ENCODE measurements around the gene RAPGEF3. TPM values are rescaled to one million over a fixed set of nuclear protein-coding genes. Genes with fewer than 3 reads are reported as not detected.

The RAPGEF3 gene
- total and polyA plus RNA-seq, 9 of the 15 experiments (the other 6 are each of a cell fraction or from before 2014, with no cell fraction given) = 0.03 to 0.78 (median 0.37) TPM; not detected in 1

GRCh38 chr12:47705566-47706425 lies 52.9 kb downstream of the RAPGEF3 start, which contains the start of gene RPAP3 (continued):
- peak; percentile 56; the same call in 1 of the 2 replicates for TF ChIP-seq ZBTB17 (CRISPR knock-in tag; IDR thresholded peaks at IDR 0.05)
- TF ChIP-seq MXI1 (IDR thresholded peaks at IDR 0.05; ENCODE audit: low read depth, low read length) = 0 out of 2 replicates have a peak, but pooled peaks have one; percentile 19
- no peak for TF ChIP-seq DACH1 (IDR thresholded peaks at IDR 0.05; ENCODE audit: partially characterized antibody)
- TF ChIP-seq ZNF609 (CRISPR knock-in tag; IDR thresholded peaks at IDR 0.05; ENCODE audit: borderline replicate concordance) = no peak
- TF ChIP-seq UBTF (IDR thresholded peaks at IDR 0.05; ENCODE audit: borderline replicate concordance in 1 of 2, low read depth in 2 of 2, low read length in 2 of 2) = no peak
- TF ChIP-seq ZNF224 (CRISPR knock-in tag; IDR thresholded peaks at IDR 0.05) = no peak
- TF ChIP-seq TAF1 (IDR thresholded peaks at IDR 0.05; ENCODE audit: control insufficient read depth, extremely low read depth, insufficient read depth, low read length, severe bottlenecking) = peak; percentile 96
- TF ChIP-seq SP1 (CRISPR knock-in tag; IDR thresholded peaks at IDR 0.05) = 0 out of 2 replicates have a peak, but pooled peaks have one; percentile 45
- no peak for TF ChIP-seq POLR3A (IDR thresholded peaks at IDR 0.05; ENCODE audit: borderline replicate concordance, extremely low read depth, insufficient read depth, insufficient read length)
- TF ChIP-seq, protein P1, sequence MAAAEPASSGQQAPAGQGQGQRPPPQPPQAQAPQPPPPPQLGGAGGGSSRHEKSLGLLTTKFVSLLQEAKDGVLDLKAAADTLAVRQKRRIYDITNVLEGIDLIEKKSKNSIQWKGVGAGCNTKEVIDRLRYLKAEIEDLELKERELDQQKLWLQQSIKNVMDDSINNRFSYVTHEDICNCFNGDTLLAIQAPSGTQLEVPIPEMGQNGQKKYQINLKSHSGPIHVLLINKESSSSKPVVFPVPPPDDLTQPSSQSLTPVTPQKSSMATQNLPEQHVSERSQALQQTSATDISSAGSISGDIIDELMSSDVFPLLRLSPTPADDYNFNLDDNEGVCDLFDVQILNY (CRISPR knock-in tag; IDR thresholded peaks at IDR 0.05) = no peak
- peak in 1 of 2 experiments; percentile 14; a peak in 1 of 4 replicates for TF ChIP-seq RAD21 (CRISPR knock-in tag; conservative IDR thresholded peaks at IDR 0.05 in 1 of 2, IDR thresholded peaks at IDR 0.05 in 1 of 2)
- TF ChIP-seq MCM2 (IDR thresholded peaks at IDR 0.05; ENCODE audit: low read depth) = no peak
- peak in 1 of 2 experiments; percentile 14; a peak in 2 of 4 replicates for TF ChIP-seq RCOR1 (IDR thresholded peaks at IDR 0.05; ENCODE audit: borderline replicate concordance in 1 of 2, low read depth in 2 of 2, low read length in 2 of 2)
- no peak; the same call in 1 of the 2 replicates for TF ChIP-seq CBX1 (IDR thresholded peaks at IDR 0.05; ENCODE audit: low read depth)
- no peak for TF ChIP-seq ZFPM2 (CRISPR knock-in tag; IDR thresholded peaks at IDR 0.05)
- peak; percentile 33; the same call in 1 of the 2 replicates for TF ChIP-seq USF2 (CRISPR knock-in tag; IDR thresholded peaks at IDR 0.05)
- TF ChIP-seq PHTF2 (CRISPR knock-in tag; IDR thresholded peaks at IDR 0.05) = no peak
